Measurements from ENCODE around the gene LILRB2.
"Not testable (repeated sequence)": the region's sequence is repeated elsewhere in the genome, so short reads cannot be mapped to it uniquely, and the experiment has no call there.

Gene LILRB2

DNA sequence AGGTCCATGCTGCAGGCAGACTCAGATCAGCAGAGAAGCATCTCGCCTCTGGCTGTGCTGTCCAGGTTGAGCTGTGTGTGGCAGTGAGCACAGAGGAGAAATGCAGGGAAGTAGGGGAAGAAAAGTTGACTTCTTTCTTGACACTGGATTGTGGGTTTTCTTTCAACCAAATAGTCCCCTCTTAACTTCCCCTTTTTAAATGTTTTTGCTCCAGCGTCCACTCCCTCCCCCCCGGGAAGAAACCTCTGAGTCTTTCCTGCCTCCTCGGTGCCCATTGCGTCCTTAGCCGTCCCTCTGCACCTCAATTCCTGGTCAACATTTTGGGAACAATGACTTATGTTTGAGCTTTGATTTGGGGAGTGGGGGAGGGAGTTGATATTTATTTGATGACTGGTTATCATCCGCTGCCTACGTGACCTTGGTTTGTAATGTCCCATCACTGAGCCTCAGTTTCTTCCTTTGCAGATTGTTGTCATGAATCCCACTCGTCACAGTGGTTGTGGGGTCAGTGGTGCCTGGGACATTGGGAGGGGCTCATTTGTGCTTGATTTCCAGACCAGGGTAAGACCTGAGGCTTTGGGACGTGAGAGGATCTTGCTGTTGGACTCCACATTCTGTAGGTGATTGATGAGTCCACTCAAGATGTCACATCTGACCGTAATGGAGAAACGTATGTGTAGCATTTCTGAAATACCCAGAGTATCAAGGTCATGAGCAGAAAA lies at the start of gene LILRB2:
Gene LILRB2, minus strand, starts transcription at position 104 of the 722 bp plus-strand sequence. CDS start 614 bp downstream, outside the sequence.
- no peak for DNase-seq

DNA sequence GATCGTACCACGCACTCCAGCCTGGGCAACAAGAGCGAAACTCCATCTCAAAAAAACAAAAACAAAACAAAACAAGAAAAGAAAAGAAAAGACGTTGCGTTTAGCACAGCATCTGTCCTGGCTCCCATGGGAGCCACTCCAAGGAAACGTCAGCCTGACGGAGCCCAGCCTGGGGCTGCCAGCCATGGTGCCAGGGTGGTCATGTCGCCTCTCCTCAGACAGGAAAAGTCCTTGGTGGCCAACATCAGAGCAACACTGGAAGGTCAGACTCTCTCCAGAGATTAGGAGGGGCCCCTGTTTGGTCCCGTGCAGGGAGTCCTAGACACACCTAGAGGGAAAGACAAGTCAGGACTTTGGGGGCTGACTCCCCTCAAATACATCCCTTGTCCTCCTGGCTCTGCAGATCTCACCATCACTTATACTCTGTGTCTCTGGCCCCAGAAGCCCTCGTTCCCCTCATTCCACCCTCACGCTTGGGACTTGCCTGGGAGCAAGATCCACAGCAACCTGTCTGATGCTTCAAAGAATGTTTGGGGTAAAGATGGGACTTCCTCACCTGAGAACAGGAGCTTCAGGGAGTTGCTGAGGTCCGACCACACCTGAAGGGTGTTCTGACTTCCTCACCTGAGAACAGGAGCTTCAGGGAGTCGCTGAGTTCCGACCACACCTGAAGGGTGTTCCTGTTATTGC lies 48.7 kb upstream of the LILRB2 start:
- no peak for DNase-seq

DNA sequence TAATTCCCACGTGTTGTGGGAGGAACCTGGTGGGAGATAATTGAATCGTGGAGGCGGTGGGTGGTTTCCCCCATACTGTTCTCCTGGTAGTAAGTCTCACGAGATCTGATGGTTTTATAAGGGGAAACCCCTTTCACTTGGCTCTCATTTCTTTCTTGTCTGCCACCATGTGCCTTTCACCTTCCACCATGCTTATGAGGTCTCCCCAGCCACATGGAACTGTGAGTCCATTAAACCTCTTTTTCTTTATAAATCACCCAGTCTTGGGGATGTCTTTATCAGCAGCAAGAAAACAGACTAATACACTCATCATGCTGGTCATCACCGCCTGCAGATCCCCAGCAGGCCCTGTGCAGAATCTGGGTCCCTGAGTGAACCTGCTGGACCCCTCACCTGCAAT lies 47.9 kb upstream of the LILRB2 start:
- not testable (repeated sequence) for DNase-seq

DNA sequence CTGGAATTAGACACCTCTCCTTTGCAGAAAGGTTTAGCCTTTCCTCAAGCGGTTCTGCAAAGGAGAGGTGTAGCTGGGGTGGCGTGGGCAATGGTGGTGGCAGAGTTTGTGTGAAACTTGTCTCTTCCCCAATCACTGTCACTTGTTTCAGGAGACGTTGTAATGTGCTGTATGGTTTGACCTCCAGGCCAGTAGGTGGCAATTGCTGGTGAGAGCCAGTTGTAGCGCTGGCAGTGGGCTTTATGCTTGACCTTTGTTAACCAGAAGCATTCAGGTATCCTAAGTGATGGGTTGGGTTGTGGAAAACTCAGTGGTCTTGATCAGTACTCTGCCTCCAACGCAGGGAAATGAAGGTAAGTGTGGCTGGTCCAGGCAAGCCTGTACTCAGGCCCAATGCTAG lies 44.7 kb upstream of the LILRB2 start:
- no peak for DNase-seq

DNA sequence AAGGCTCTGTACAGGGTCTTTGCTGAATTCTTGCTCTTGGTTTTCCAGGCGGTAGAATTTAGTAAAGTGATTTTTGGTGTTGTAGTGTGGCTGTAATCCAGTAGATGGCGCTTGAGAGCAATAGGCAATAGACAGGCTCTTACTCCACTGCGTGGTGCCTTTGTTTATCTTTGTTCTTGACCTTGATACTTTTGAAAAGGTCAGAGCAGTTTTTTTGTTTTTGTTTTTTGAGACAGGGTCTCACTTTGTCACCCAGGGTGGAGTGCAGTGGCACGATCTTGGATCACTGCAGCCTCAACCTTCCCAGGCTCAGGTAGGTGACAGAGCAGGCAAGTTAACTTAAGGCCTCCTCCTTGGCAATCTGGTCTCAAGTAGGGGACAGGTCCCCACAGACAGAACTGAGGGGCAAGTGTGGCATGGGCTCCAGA lies 44.3 kb upstream of the LILRB2 start:
- peak; percentile 52 for DNase-seq

DNA sequence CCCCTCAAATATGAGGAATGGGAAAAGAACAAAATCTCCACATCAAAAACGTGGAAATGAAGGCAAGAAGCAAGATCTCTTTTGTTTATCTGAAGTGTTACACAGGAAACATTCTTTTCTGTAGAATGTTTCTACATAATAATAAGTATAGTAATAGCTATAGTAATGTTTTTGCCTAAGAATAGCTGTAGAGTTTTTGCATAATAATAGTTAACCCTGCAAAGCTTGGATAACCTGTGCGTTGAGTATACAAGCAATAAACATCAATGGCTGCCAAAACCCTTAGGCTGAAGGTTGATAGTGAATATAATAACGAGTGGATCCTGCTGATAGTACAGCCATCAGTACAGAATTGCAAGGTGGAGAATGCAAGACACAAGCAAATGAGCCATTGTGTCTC lies 43.2 kb upstream of the LILRB2 start:
- DNase-seq = no peak

DNA sequence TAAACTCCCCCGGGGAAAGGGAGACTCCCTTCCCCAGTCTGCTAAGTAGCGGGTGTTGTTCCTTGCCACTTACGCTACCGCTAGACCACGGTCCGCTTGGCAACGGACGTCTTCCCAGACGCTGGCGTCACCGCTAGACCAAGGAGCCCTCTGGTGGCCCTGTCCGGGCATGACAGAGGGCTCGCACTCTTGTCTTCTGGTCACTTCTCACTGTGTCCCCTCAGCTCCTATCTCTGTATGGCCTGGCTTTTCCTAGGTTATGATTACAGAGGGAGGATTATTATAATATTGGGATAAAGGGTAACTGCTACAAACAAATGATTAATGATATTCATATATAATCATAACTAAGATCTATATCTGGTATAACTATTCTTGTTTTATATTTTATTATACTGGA lies 42.0 kb upstream of the LILRB2 start:
- DNase-seq = not testable (repeated sequence)

DNA sequence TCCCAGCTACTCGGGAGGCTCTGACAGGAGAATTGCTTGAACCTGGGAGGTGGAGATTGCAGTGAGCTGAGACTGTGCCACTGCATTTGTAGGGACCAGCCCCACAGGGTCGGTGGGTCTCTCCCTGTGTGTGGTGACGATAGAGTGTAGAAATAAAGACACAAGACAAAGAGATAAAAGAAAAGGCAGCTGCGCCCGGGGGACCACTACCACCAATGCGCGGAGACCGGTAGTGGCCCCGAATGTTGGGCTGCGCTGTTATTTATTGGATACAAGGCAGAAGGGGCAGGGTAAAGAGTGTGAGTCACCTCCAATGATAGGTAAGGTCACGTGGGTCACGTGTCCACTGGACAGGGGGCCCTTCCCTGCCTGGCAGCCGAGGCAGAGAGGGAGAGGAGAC lies 41.4 kb upstream of the LILRB2 start:
- not testable (repeated sequence) for DNase-seq

DNA sequence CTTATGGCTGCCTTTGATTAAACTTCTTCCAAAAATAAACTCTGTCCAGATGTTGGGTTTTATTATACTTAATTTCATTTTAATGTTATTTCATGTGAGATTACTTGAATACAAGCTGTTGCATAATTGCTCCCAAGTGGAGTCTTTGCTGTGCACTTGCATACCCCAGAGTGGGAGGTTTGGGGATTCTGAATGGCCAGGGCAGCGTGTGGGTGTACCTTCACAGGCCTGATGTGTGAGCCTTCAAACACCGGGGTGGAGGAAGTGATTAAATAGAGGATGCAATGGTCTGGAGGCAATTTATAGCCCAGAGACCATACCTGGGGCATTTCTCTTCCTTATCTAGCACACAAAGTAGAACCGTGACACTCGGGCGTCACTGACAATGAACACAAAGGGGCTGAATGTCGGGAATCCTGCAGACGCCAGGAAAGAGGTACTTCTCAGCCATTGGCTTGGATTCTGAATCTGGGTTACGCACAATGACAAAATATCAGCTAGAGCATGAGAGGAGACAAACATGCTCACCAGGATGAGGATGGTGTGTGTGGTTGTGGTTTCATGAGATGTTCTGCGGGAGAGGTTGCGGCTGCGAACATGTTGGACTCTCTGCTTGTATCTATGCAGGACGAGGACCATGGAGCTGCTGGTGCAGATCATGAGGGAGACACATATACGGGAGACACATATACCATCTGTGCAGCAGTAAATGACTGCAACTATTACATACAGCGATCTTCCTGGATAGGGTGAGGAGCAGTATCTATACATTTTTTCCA lies 39.2 kb upstream of the LILRB2 start:
- no peak for DNase-seq

DNA sequence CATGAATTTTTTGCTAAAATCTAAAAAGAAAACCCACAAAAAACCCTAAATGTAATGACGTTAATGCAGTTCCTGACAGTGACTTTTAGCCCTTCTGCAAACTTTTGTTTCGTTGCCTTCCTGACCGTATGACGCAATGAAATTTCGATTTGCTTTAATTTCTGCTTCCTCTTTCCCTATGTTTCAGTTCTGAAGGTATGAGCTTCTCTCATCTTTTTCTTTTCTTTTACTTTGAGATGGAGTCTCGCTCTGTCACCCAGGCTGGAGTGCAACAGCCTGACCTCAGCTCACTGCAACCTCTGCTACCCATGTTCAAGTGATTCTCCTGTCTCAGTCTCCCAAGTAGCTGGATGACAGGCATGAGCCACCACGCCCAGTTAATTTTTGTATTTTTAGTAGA lies 38.1 kb upstream of the LILRB2 start:
- DNase-seq = no peak

DNA sequence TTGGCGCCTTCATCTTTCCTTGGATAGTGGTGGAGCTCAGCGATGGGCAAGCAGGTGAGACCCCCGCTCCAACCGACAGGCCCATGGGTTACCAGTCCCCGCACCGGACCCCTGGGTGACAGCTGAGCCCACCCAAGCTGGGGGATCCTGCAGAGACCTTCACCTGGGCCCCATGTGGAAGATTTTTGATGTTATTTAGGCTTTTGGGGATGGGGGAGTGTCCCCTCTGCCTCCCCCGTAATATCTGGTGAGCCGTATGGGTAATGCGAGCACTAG lies 37.0 kb upstream of the LILRB2 start:
- DNase-seq = no peak

DNA sequence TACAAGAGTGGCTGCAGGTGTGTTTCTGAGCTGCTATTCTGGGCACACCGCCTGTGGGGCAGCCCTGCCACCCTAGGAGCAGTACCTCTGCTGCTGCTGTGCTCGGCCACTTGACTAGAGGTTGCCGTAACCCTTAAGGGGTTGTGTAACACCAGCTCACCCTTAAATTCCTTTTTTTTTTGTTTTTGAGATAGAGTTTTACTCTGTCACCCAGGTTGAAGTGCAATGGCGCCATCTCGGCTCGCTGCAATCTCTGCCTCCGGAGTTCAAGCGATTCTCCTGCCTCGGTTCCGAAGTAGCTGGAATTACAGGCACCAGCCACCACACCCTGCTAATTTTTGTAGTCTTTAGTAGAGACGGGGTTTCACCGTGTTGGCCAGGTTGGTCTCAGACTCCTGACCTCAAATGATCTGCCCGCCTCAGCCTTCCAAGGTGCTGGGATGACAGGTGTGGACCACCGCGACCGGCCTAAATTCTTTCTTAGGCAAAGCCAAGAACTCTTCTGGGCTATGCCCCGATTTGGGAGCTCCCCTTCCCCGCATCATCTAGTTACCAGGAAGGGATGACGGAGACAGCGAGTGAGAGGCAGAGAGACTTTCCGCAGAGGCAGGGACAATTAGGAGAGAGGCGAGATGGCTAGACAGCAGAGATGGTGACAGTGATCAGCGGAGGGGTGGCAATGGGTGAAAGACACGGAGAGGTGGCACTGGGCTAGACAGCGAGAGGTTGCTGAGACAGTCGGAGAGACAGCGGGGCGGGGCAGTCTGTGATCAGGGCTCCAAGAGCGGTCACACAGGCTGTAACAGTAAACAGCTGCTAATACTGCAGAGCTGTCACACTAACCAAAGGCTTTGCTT lies 36.4 kb upstream of the LILRB2 start:
- no peak for DNase-seq

DNA sequence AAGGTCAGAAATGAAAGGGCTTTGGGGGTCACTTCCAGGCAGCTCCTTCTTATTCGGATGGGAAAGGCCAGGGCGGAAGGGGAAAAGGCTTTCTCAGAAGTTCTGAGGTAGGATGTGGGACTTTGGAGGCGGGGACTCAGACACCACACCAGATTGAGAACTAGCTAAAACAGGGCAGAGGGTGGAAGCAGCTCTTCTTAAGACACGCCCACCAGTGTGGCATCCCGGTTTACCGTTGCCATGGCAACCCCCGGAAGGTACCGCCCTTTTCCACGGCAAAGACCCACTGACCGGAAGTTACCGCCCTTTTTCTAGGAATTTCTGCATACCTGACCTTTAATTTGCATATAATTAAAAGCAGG lies 35.8 kb upstream of the LILRB2 start:
- DNase-seq = no peak

DNA sequence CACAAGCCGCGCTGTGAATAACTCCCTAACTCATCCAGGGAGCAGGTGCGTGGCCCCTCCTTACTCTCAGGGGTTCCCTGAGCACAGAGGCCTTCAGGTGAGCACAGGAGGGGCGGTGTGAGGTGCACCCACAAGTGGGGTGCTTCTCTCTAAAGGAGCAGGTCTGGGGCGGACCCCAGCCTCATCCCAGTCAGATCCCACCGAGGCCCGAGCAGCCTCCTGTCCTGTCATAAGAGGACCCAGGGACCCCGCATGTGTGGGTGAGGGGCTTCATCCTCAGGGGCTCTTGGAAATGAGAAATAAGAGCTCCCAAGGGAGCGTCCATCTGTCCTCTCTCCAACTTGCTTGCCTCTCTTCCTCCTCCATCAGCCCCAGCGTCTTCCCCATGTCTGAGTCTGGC lies 35.0 kb upstream of the LILRB2 start:
- DNase-seq = no peak

DNA sequence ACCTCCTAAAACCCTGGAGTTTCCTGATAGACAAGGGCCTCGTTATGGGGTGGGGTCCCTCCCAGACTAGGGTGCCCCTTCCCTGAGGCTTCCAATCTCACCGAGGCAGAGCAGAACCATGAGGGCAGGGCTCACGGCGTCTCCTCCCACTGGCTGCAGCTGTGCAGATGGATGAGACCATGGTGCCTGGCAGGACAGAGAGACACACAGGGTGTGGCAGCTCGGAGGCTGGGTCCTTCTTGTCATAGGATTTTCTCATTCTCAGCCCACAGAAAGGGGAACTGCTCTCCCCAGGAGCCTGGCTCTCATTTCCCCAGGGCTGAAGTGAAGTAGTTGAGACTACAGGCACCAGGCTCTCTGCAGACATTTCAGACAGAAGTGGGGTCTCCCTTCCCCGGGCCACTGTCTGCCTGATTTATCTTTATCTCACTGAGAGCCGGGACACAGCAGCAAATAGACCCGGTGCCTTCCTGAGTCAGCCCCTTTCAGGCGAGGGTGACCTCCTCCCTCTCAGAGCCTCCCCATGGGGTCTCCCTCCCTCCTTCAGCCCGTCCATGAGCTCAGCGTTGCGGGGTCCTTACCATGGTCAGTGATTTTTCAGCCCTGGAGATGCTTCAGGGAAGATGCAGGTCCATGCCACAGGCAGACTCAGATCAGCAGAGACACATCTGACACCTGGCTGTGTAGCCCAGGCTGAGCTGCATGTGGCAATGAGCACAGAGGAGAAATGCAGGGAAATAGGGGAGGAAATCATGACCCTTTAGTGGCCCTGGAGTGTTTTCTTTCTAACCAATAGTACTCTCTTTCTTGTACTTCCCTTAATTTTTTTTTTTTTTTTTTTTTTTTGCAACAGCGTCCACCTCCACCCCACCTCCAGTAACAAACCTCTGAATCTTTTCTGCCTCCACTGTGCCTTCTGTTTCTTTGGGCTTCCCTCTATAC lies 31.8 kb upstream of the LILRB2 start, which contains the start of gene LILRA5:
Gene LILRA5, minus strand, starts transcription at position 731 of the 942 bp plus-strand sequence. Its CDS starts 147 bp downstream, at position 584.
- no peak for DNase-seq

DNA sequence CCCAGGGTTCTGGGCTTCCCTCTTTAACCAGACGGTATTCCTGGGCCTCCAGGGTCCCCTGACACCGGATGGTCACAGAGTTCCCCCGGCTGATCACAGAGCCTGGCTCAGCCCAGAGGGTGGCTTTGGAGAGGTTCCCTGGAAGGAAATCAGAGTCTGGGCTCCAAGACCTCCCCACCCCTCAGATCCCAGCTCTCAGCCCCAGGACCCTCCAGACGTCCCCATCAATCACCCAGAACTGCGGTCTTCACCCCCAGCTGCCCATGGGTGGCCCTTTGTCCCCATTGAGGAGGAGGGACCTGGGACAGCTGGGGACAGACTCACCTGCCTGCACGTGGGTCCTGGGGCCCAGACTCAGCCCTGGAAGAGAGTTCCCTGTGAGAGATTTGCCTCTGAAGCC lies 31.1 kb upstream of the LILRB2 start:
- DNase-seq = no peak

DNA sequence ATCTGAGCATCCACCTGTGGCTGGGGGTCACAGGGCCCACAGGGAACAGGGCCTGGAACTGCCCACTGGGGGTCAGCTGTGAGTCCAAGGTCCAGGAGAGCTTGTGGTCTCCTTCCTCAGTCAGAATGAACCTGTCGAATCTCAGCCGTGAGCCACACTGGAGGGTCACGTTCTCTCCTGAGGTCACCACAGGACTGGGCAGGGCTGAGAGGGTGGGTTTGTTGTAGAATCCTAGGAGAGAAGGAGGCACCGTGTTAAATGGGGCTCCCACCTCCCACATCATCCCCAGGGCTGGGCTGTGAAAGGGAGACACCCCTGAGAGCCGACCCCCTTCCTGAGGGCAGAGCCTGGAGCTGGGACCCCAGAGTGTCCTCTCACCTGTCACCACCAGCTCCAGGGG lies 30.6 kb upstream of the LILRB2 start:
- no peak for DNase-seq

DNA sequence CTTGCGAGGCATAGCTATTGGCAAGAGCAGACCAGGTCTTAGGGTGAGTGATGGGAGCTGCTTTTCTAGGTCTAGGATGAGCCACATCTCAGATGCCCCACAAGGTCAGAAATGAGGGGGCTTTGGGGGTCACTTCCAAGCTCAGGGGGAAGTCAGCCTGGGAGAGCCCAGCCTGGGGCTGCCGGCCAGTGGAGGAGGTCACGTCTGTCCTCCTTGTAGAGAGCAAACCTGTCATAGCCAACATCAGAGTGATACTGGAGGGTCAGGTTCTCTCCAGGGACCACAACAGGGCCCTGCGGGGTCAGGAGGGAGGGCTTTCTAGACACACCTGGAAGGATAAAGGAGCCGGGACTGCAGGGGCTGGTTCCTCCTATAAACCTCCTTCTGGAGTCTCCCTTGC lies 29.6 kb upstream of the LILRB2 start:
- DNase-seq = no peak

DNA sequence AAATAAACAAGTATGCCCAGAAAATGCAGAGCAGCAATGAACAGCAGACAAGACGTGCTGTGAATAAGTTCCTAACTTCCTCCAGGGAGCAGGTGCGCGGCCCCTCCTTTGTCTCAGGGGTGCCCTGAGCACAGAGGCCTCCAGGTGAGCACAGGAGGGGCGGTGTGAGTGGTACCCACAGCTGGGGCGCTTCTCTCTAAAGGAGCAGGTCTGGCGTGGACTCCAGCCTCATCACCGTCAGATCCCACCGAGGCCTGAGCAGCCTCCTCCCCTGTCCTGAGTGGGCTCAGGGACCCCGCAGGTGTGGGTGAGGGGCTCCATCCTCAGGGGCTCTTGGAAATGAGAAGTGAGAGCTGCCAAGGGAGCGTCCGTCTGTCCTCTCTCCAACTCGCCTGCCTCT lies 28.9 kb upstream of the LILRB2 start:
- DNase-seq = no peak

DNA sequence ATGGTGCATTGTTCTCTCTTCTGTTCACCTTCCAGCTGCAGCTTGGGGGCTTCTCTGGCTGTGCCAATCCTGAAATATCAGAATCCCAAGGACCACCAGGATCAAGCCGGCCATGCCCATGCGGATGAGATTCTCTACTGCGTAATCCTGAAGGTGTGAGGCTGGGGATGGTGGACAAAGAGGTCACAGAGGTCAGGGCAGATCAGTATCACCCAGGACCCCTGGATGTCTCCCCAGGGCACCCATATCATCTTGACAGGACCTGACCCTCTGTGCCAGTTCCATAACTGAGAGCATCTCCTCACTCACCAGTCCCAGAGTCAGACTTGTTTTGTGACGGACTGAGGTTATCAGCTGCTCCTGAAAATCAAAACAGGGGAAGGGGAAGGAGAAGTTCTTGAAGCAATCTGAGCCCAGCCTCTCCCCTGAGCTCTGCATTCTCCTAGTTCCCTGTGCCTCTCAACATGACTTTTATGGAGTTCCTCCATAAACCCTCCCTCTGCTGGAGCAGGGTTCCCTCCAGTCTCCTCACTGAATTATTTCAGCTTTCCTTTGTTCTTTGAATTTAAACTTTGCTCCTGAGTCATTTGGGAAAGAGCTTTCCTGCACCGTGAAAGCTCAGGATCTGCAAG lies 26.6 kb upstream of the LILRB2 start:
- no peak for DNase-seq

DNA sequence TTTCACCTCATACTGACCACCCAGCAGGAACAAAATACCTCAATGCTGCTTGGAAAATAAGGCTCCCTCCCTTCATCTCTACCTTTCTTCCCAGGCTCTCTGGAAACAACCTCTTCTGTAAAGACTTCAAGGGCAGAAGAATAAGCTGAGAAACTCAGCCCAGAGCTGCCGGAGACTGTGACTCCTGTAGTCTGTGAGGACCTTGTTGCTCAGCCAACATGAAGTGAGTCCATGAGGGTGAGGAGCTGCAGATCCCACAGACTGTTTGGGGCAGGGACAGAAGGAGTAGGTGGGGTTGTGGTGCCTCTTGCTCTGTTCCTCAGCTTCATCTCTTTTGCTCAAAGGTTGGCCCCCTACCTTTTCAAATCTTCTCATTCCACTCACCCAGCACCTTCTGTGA lies 24.2 kb upstream of the LILRB2 start:
- no peak for DNase-seq

Data from NCI-H82 (cell line).